Hepatocyte (in vitro differentiated cells): ENCODE data around the gene SEMA6C. TPM values are rescaled to one million over a fixed set of nuclear protein-coding genes. Genes with fewer than 3 reads are reported as not detected.

Source experiments
- DNase-seq: peaks from one replicate; pipeline ENCODE4 v3.0.0-alpha.2; 2016; ENCODE audit warnings: low spot score
- H2AFZ ChIP-seq: fragments of 200-600 bp; sonication (generic); 2 replicates; pipeline ENCODE4 v1.6.0; 2016; ENCODE audit warnings: antibody characterized with exemption, mild to moderate bottlenecking
- H3K27ac ChIP-seq: fragments of 200-600 bp; sonication (generic); 2 replicates; pipeline ENCODE4 v1.5.1; 2016; ENCODE audit warnings: mild to moderate bottlenecking
- H3K27me3 ChIP-seq: fragments of 200-600 bp; sonication (generic); 2 replicates; pipeline ENCODE4 v1.6.1; 2016
- H3K36me3 ChIP-seq: fragments of 200-600 bp; sonication (generic); replicated peaks from 2 replicates; pipeline ENCODE4 v1.5.1; 2016; ENCODE audit warnings: low read depth; ENCODE audit not compliant: insufficient read depth
- H3K4me1 ChIP-seq: fragments of 200-600 bp; sonication (generic); 2 replicates; pipeline ENCODE4 v1.5.1; 2016; ENCODE audit warnings: mild to moderate bottlenecking, moderate library complexity; ENCODE audit not compliant: insufficient read depth
- H3K4me2 ChIP-seq: fragments of 200-600 bp; sonication (generic); 2 replicates; pipeline ENCODE4 v1.6.0; 2016
- H3K4me3 ChIP-seq: fragments of 200-600 bp; sonication (generic); 2 replicates; pipeline ENCODE4 v1.5.1; 2016; ENCODE audit warnings: mild to moderate bottlenecking
- H3K79me2 ChIP-seq: fragments of 200-600 bp; sonication (generic); 2 replicates; pipeline ENCODE4 v1.6.0; 2017; ENCODE audit warnings: mild to moderate bottlenecking
- H3K9me2 ChIP-seq: fragments of 200-600 bp; sonication (generic); replicated peaks from 2 replicates; pipeline ENCODE4 v1.6.0; 2017; ENCODE audit warnings: mild to moderate bottlenecking; ENCODE audit not compliant: insufficient read depth
- H3K9me3 ChIP-seq: fragments of 200-600 bp; sonication (generic); 2 replicates; pipeline ENCODE4 v1.5.1; 2016; ENCODE audit warnings: low read depth, mild to moderate bottlenecking
- H4K20me1 ChIP-seq: fragments of 200-600 bp; sonication (generic); 2 replicates; pipeline ENCODE4 v1.6.0; 2016; ENCODE audit warnings: mild to moderate bottlenecking; ENCODE audit not compliant: insufficient read depth, poor library complexity, severe bottlenecking
- EZH2 ChIP-seq: fragments of 200-600 bp; sonication (generic); IDR thresholded peaks from 2 replicates; pipeline ENCODE4 v1.6.1; 2016; ENCODE audit warnings: antibody characterized with exemption, mild to moderate bottlenecking, borderline replicate concordance
- EZH2phosphoT487 ChIP-seq: fragments of 200-600 bp; sonication (generic); IDR thresholded peaks from one replicate; pipeline ENCODE4 v1.6.1; 2018; ENCODE audit warnings: antibody characterized with exemption, mild to moderate bottlenecking, low read depth, moderate library complexity; ENCODE audit not compliant: unreplicated experiment, severe bottlenecking
- WGBS: methylation state at CpG from one replicate; pipeline ENCODE4 v1.1.6; 2016; ENCODE audit warnings: low lambda C conversion rate; ENCODE audit errors: missing lambda C conversion rate; 5-methylcytosine and 5-hydroxymethylcytosine counted together
- polyA plus RNA-seq: library from polyadenylated mRNA; unstranded; fragments of >200 nt; fragmentation: Nextera tagmentation; extraction: Ambion mirVana; gene quantifications from 2 replicates; pipeline ENCODE4 v1.2.1, GENCODE V29; 2016
- total RNA-seq: library from RNA; depleted of rRNA; stranded (reverse); fragments of >200 nt; gene quantifications from 2 replicates; pipeline ENCODE4 v1.2.3, GENCODE V29; 2014
- TF ChIP-seq, protein P1 (sequence below): fragments of 200-600 bp; sonication (generic); IDR thresholded peaks from 2 replicates; pipeline ENCODE4 v1.5.1; 2016; ENCODE audit warnings: antibody characterized with exemption, mild to moderate bottlenecking; ENCODE audit not compliant: poor library complexity

The SEMA6C gene
- total and polyA plus RNA-seq, 2 experiments from 2014 or later = 25.1 to 41.6 TPM

DNA sequence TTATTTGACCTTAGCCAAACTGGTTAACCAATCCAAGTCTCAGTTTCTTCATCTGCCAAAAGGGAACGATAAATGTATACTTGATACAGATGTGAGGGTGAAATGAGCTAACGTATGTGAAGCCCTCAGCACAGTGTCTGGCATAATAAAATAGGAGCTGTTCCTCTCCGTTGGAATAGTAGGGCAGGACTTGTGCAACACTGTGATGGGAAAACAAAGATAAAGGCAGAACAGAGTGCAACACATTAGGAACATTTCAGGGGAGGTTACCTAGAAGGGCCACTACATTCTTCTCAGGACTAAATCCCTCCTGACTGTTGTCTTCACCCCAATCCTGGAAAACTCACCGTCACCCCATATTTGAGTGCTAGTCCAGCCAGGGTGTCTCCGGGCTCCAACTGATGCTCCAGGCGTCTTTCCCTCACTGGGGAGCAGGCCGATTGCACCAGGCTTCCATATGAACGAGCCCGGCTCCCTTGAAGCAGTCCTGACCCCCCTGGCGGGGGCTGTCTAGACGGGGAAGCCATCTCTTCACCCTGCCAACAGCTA is 18.4 kb upstream of the SEMA6C start:
- H3K4me1 ChIP-seq = peaks cover 15% of the 10 kb centered on the region
- no peaks in the 10 kb centered on the region for H3K9me2 ChIP-seq
- H2AFZ ChIP-seq = peak overlapping the region; percentile 86
- H3K27ac ChIP-seq = peak overlapping the region; percentile 88
- TF ChIP-seq EZH2phosphoT487 (no peak), EZH2 (no peak)
- TF ChIP-seq, protein P1, sequence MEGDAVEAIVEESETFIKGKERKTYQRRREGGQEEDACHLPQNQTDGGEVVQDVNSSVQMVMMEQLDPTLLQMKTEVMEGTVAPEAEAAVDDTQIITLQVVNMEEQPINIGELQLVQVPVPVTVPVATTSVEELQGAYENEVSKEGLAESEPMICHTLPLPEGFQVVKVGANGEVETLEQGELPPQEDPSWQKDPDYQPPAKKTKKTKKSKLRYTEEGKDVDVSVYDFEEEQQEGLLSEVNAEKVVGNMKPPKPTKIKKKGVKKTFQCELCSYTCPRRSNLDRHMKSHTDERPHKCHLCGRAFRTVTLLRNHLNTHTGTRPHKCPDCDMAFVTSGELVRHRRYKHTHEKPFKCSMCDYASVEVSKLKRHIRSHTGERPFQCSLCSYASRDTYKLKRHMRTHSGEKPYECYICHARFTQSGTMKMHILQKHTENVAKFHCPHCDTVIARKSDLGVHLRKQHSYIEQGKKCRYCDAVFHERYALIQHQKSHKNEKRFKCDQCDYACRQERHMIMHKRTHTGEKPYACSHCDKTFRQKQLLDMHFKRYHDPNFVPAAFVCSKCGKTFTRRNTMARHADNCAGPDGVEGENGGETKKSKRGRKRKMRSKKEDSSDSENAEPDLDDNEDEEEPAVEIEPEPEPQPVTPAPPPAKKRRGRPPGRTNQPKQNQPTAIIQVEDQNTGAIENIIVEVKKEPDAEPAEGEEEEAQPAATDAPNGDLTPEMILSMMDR = no peak
- peaks cover 37% of the 10 kb centered on the region for H3K79me2 ChIP-seq
- 21% methylated on average over 11 of the region's 11 CpGs for WGBS
- no peaks in the 10 kb centered on the region for H3K27me3 ChIP-seq
- peak overlapping the region; percentile 80 for H3K4me2 ChIP-seq
- no peaks in the 10 kb centered on the region for H3K9me3 ChIP-seq
- no peak for DNase-seq
- no peaks in the 10 kb centered on the region for H3K36me3 ChIP-seq
- no peaks in the 10 kb centered on the region for H4K20me1 ChIP-seq
- peak overlapping the region; percentile 64 for H3K4me3 ChIP-seq

DNA sequence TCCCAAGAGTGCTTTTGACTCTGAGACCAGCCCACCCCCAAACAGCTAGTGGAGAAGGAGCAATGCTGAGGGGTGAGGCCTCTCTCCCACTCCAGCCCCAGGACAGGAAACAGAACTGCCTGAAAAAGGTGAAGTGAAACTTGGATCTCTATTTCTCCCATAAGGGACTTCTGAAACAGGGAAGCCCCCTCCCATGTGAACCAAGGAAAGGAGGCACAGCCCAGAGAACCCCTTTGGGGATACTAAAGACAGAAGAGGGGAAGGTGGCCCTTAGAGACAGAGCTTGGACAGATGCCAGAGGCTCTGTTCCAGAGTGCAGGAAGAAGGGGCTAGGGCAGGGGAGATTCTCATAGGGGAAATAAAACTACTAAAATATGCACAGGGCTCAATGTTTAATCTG is 12.9 kb upstream of the SEMA6C start:
- H3K9me2 ChIP-seq = no peaks in the 10 kb centered on the region
- H3K4me2 ChIP-seq = no peak overlapping the region
- peaks cover 19% of the 10 kb centered on the region for H3K79me2 ChIP-seq
- TF ChIP-seq, protein P1 = no peak
- TF ChIP-seq EZH2 = no peak
- no peak for TF ChIP-seq EZH2phosphoT487
- no peak overlapping the region for H3K4me3 ChIP-seq
- no peak overlapping the region for H3K27ac ChIP-seq
- H2AFZ ChIP-seq = no peak overlapping the region
- H4K20me1 ChIP-seq = no peaks in the 10 kb centered on the region
- H3K36me3 ChIP-seq = no peaks in the 10 kb centered on the region
- no peak for DNase-seq
- no peaks in the 10 kb centered on the region for H3K9me3 ChIP-seq
- peaks cover 6% of the 10 kb centered on the region for H3K4me1 ChIP-seq
- H3K27me3 ChIP-seq = no peaks in the 10 kb centered on the region

DNA sequence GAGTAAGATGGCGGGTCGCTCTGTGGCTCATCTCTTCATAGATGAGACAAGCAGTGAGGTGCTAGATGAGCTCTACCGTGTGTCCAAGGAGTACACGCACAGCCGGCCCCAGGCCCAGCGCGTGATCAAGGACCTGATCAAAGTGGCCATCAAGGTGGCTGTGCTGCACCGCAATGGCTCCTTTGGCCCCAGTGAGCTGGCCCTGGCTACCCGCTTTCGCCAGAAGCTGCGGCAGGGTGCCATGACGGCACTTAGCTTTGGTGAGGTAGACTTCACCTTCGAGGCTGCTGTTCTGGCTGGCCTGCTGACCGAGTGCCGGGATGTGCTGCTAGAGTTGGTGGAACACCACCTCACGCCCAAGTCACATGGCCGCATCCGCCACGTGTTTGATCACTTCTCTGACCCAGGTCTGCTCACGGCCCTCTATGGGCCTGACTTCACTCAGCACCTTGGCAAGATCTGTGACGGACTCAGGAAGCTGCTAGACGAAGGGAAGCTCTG is 12.4 kb upstream of the SEMA6C start:
- 96% methylated on average over 22 of the region's 22 CpGs for WGBS
- no peak overlapping the region for H3K4me3 ChIP-seq
- H3K4me2 ChIP-seq = no peak overlapping the region
- H3K79me2 ChIP-seq = peaks cover 13% of the 10 kb centered on the region
- H3K4me1 ChIP-seq = no peaks in the 10 kb centered on the region
- no peaks in the 10 kb centered on the region for H4K20me1 ChIP-seq
- H3K9me2 ChIP-seq = no peaks in the 10 kb centered on the region
- no peaks in the 10 kb centered on the region for H3K27me3 ChIP-seq
- H3K36me3 ChIP-seq = no peaks in the 10 kb centered on the region
- no peak overlapping the region for H3K27ac ChIP-seq
- H2AFZ ChIP-seq = no peak overlapping the region
- TF ChIP-seq EZH2phosphoT487 (no peak), EZH2 (no peak)
- TF ChIP-seq, protein P1 = no peak
- DNase-seq = no peak
- no peaks in the 10 kb centered on the region for H3K9me3 ChIP-seq
